Keratinocyte (primary cell): Measurements from ENCODE around the gene NRG2. TPM values are rescaled to one million over a fixed set of nuclear protein-coding genes. Genes with fewer than 3 reads are reported as not detected.

ENCODE experiments used
- DNase-seq: peaks from one replicate; pipeline ENCODE4 v3.0.0-alpha.2; 2011; ENCODE audit warnings: low read depth, missing footprints, low spot score
- FAIRE-seq: peaks from 2 replicates; lab custom pipeline; 2011; peaks lifted over from hg19 to GRCh38; lab: Jason Lieb, UNC
- H2AFZ ChIP-seq: 2 replicates; pipeline ENCODE4 v1.6.0; 2012; ENCODE audit warnings: low read length, control low read depth, inconsistent platforms; ENCODE audit not compliant: control insufficient read depth
- H3K27ac ChIP-seq: 2 replicates; pipeline ENCODE4 v1.5.1; 2011; ENCODE audit warnings: low read length; ENCODE audit not compliant: control insufficient read depth, insufficient read depth
- H3K27me3 ChIP-seq: 3 replicates; pipeline ENCODE4 v1.6.0; 2011; ENCODE audit warnings: low read length; ENCODE audit not compliant: control insufficient read depth, insufficient read depth; ENCODE audit errors: extremely low read depth
- H3K36me3 ChIP-seq, 2 experiments: 2 replicates in 1 of 2; 3 replicates in 1 of 2; pipeline ENCODE4 v1.5.1; 2011; ENCODE audit warnings: low read length in 2 of 2, mild to moderate bottlenecking in 1 of 2; ENCODE audit not compliant: control insufficient read depth in 2 of 2, insufficient read depth in 2 of 2; ENCODE audit errors: extremely low read depth in 1 of 2
- H3K4me1 ChIP-seq: 3 replicates; pipeline ENCODE4 v1.5.1; 2011; ENCODE audit warnings: low read length; ENCODE audit not compliant: control insufficient read depth, insufficient read depth; ENCODE audit errors: extremely low read depth
- H3K4me2 ChIP-seq: 3 replicates; pipeline ENCODE4 v1.6.0; 2011; ENCODE audit warnings: low read depth, low read length; ENCODE audit not compliant: control insufficient read depth, insufficient read depth; ENCODE audit errors: extremely low read depth
- H3K4me3 ChIP-seq, 3 experiments: fragments of 200-600 bp in 1 of 3; sonication (generic) in 1 of 3; 2 replicates in 2 of 3; 3 replicates in 1 of 3; pipeline ENCODE4 v1.5.1; 2011 to 2016; ENCODE audit warnings: low read length in 3 of 3, mild to moderate bottlenecking in 3 of 3, control low read depth in 2 of 3, inconsistent platforms in 1 of 3, low read depth in 1 of 3, mixed read lengths in 1 of 3, mixed run types in 1 of 3, moderate library complexity in 1 of 3; ENCODE audit not compliant: control insufficient read depth in 2 of 3, insufficient read depth in 2 of 3; ENCODE audit errors: extremely low read depth in 1 of 3
- H3K79me2 ChIP-seq: 2 replicates; pipeline ENCODE4 v1.6.0; 2012; ENCODE audit warnings: low read length; ENCODE audit not compliant: control insufficient read depth, insufficient read depth
- H3K9ac ChIP-seq: 3 replicates; pipeline ENCODE4 v1.6.0; 2011; ENCODE audit warnings: low read length; ENCODE audit not compliant: control insufficient read depth, insufficient read depth; ENCODE audit errors: extremely low read depth
- H3K9me1 ChIP-seq: 3 replicates; pipeline ENCODE4 v1.6.0; 2011; ENCODE audit warnings: low read length; ENCODE audit not compliant: control insufficient read depth, insufficient read depth; ENCODE audit errors: extremely low read depth
- H3K9me3 ChIP-seq: 2 replicates; pipeline ENCODE4 v1.5.1; 2012; ENCODE audit warnings: low read depth, low read length; ENCODE audit not compliant: control insufficient read depth
- H4K20me1 ChIP-seq: 3 replicates; pipeline ENCODE4 v1.6.0; 2011; ENCODE audit warnings: low read length; ENCODE audit not compliant: control insufficient read depth, insufficient read depth; ENCODE audit errors: extremely low read depth
- EZH2 ChIP-seq: IDR thresholded peaks from one replicate; pipeline ENCODE4 v1.6.1; 2012; ENCODE audit warnings: inconsistent platforms, mild to moderate bottlenecking, low read length, moderate library complexity
- dilution Hi-C: fragments of 300-500 bp; cut with MboI; formaldehyde crosslinking; loops from one replicate; pipeline ENCODE4 v1.7.0; 2020; ENCODE audit warnings: low sequenced_read_pairs; ENCODE audit not compliant: extremely low pct_ligation_motif_present
- polyA plus RNA-seq, 5 experiments: library from polyadenylated mRNA; depleted of rRNA in 3 of 5; stranded (reverse) in 3 of 5; stranded (forward) in 1 of 5; unstranded in 1 of 5; fragments of >200 nt; gene quantifications; 1 replicate in 1 of 5; 2 replicates in 3 of 5; 3 replicates in 1 of 5; pipeline versions ENCODE4 v1.2.1 to v1.2.3, GENCODE V29; 2011 to 2012; ENCODE audit warnings: missing spikeins in 2 of 5, low read depth in 1 of 5, low replicate concordance in 1 of 5
- TF ChIP-seq, protein P1 (sequence below), 3 experiments: IDR thresholded peaks in 1 of 3; conservative IDR thresholded peaks in 1 of 3; optimal IDR thresholded peaks in 1 of 3; 2 replicates in 2 of 3; 3 replicates in 1 of 3; pipeline versions ENCODE3 to v1.5.1; 2011; ENCODE audit warnings: low read length in 3 of 3, mild to moderate bottlenecking in 3 of 3, moderate library complexity in 2 of 3, control low read depth in 1 of 3, inconsistent platforms in 1 of 3; ENCODE audit not compliant: insufficient read depth in 2 of 3; ENCODE audit errors: extremely low read depth in 1 of 3

NRG2 gene
- polyA plus RNA-seq, 1 donor (not counting 4 experiments of a cell fraction or from before 2014, with no cell fraction given), result 0.13 TPM

DNA sequence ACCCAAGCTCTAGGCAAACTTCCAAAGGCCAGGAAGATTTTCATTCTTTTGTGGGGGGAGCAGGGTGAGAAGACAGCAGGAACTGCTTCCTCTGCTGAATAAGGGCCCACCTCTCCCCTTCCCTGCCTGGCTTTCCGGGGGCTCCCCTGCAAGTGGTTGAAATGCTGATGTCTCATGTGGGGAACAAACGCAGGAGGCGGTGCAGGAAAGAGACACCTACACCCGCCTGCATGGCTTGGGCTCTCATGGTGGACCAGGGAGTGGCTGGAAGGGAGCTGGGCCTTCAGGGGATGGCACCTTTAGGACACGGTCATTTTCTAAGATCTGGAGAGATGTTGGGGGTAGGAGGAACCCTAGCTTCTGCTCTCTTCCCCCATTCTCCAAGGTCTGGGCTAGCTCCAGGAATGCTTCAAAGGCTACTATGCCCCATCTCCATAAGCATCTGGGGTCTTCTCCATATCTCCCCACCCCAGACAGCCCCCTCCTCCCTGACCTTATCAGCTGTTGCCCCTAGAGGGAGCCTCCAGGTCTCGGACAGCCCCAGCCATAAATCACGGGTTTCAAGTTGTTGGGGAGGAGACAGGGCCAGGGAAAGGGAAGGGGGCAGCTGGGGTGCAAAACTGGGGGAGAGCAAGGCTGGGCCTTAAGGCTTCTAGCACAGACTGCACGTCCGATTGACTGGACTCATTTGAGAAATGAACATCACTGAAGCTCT, 170.9 kb downstream of the NRG2 start:
- Histone ChIP-seq H3K36me3 (no peaks in the 10 kb centered on the region), H3K4me3 (no peak overlapping the region), H4K20me1 (no peaks in the 10 kb centered on the region), H3K27me3 (no peaks in the 10 kb centered on the region), H3K27ac (no peak overlapping the region), H3K4me1 (peaks cover 12% of the 10 kb centered on the region), H3K9ac (no peak overlapping the region), H3K9me3 (no peaks in the 10 kb centered on the region), H3K4me2 (no peak overlapping the region), H3K9me1 (no peaks in the 10 kb centered on the region), H2AFZ (no peak overlapping the region), H3K79me2 (no peaks in the 10 kb centered on the region)
- dilution Hi-C loops, result no loop called here
- DNase-seq, result no peak
- no peak for FAIRE-seq
- TF ChIP-seq, protein P1, sequence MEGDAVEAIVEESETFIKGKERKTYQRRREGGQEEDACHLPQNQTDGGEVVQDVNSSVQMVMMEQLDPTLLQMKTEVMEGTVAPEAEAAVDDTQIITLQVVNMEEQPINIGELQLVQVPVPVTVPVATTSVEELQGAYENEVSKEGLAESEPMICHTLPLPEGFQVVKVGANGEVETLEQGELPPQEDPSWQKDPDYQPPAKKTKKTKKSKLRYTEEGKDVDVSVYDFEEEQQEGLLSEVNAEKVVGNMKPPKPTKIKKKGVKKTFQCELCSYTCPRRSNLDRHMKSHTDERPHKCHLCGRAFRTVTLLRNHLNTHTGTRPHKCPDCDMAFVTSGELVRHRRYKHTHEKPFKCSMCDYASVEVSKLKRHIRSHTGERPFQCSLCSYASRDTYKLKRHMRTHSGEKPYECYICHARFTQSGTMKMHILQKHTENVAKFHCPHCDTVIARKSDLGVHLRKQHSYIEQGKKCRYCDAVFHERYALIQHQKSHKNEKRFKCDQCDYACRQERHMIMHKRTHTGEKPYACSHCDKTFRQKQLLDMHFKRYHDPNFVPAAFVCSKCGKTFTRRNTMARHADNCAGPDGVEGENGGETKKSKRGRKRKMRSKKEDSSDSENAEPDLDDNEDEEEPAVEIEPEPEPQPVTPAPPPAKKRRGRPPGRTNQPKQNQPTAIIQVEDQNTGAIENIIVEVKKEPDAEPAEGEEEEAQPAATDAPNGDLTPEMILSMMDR (optimal IDR thresholded peaks at IDR 0.05 in 1 of 3, IDR thresholded peaks at IDR 0.05 in 1 of 3, conservative IDR thresholded peaks at IDR 0.05 in 1 of 3; ENCODE audit: extremely low read depth in 1 of 3, insufficient read depth in 2 of 3, low read length in 3 of 3), result peak in 1 of 3 experiments; percentile 23
- TF ChIP-seq EZH2, result no peak

DNA sequence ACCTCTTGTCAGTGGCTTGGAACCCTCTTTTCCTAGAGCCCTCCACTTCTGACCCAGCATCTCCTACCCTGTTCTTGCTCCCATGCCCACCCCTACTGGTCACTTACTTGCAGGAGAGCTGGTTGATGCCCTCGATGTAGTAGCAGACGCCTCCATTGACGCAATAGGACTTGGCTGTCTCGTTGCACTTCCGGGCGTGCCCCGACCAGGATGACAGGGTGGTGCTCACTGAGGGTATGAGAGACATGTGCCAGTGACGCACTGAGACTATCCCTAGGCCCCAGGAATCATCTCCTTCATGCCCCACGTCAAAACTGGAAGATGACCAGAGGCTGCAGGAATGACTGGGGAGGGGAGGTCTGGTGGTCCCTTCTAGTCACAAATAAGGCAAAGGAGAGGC, 171.5 kb downstream of the NRG2 start:
- H3K36me3 ChIP-seq, result no peaks in the 10 kb centered on the region
- FAIRE-seq (no peak), DNase-seq (no peak)
- H3K9me1 ChIP-seq, result no peaks in the 10 kb centered on the region
- H2AFZ ChIP-seq, result no peak overlapping the region
- no peaks in the 10 kb centered on the region for H4K20me1 ChIP-seq
- H3K4me2 ChIP-seq, result no peak overlapping the region
- no peaks in the 10 kb centered on the region for H3K79me2 ChIP-seq
- TF ChIP-seq, protein P1 (optimal IDR thresholded peaks at IDR 0.05 in 1 of 3, IDR thresholded peaks at IDR 0.05 in 1 of 3, conservative IDR thresholded peaks at IDR 0.05 in 1 of 3; ENCODE audit: extremely low read depth in 1 of 3, insufficient read depth in 2 of 3, low read length in 3 of 3), result no peak
- no peak for TF ChIP-seq EZH2
- H3K9ac ChIP-seq, result no peak overlapping the region
- no peak overlapping the region for H3K4me3 ChIP-seq
- H3K9me3 ChIP-seq, result no peaks in the 10 kb centered on the region
- no peaks in the 10 kb centered on the region for H3K27me3 ChIP-seq
- dilution Hi-C loops, result no loop called here
- no peak overlapping the region for H3K27ac ChIP-seq
- H3K4me1 ChIP-seq, result peaks cover 6% of the 10 kb centered on the region
